Fibroblast of lung (primary cell): ENCODE results near the gene RALGDS. TPM values are rescaled to one million over a fixed set of nuclear protein-coding genes. Genes with fewer than 3 reads are reported as not detected.

Experiments
- DNase-seq, 2 donors: peaks; one replicate each; pipeline versions ENCODE4 v3.0.0 to v3.0.0-alpha.2; 2010; ENCODE audit warnings: low read depth in 2 of 2
- H2AFZ ChIP-seq: 2 replicates; pipeline ENCODE4 v1.5.1; 2012; ENCODE audit warnings: low read length, control low read depth, inconsistent platforms
- H3K27ac ChIP-seq: 2 replicates; pipeline ENCODE4 v1.5.1; 2011; ENCODE audit warnings: low read length, control low read depth; ENCODE audit not compliant: insufficient read depth
- H3K27me3 ChIP-seq: 2 replicates; pipeline ENCODE4 v1.5.1; 2011; ENCODE audit warnings: mild to moderate bottlenecking, low read length; ENCODE audit not compliant: control insufficient read depth, insufficient read depth
- H3K36me3 ChIP-seq: 2 replicates; pipeline ENCODE4 v1.5.1; 2011; ENCODE audit warnings: low read length; ENCODE audit not compliant: control insufficient read depth, insufficient read depth
- H3K4me1 ChIP-seq: 2 replicates; pipeline ENCODE4 v1.5.1; 2011; ENCODE audit warnings: low read length; ENCODE audit not compliant: control insufficient read depth, insufficient read depth; ENCODE audit errors: extremely low read depth
- H3K4me2 ChIP-seq: 2 replicates; pipeline ENCODE4 v1.5.1; 2011; ENCODE audit warnings: low read length, control low read depth; ENCODE audit not compliant: insufficient read depth; ENCODE audit errors: extremely low read depth
- H3K4me3 ChIP-seq, 4 experiments: fragments of 200-600 bp in 1 of 4; sonication (generic) in 1 of 4; replicated peaks in 1 of 4; 2 replicates each; pipeline ENCODE4 v1.5.1; 2011 to 2016; ENCODE audit warnings: low read length in 4 of 4, low read depth in 3 of 4, mild to moderate bottlenecking in 3 of 4, control low read depth in 2 of 4, inconsistent platforms in 1 of 4, mixed read lengths in 1 of 4; ENCODE audit not compliant: insufficient read depth in 1 of 4; ENCODE audit errors: control extremely low read depth in 1 of 4
- H3K79me2 ChIP-seq: 2 replicates; pipeline ENCODE4 v1.5.1; 2012; ENCODE audit warnings: mild to moderate bottlenecking, low read length, inconsistent platforms; ENCODE audit not compliant: control insufficient read depth, insufficient read depth
- H3K9ac ChIP-seq: 2 replicates; pipeline ENCODE4 v1.5.1; 2011; ENCODE audit warnings: mild to moderate bottlenecking, low read length, control low read depth; ENCODE audit not compliant: insufficient read depth
- H3K9me3 ChIP-seq: 2 replicates; pipeline ENCODE4 v1.5.1; 2012; ENCODE audit warnings: low read depth, low read length; ENCODE audit not compliant: control insufficient read depth, insufficient read depth
- H4K20me1 ChIP-seq: 2 replicates; pipeline ENCODE4 v1.5.1; 2011; ENCODE audit warnings: low read length; ENCODE audit not compliant: control insufficient read depth, insufficient read depth; ENCODE audit errors: extremely low read depth
- CTCF ChIP-seq, 2 donors: IDR thresholded peaks in 1 of 2; conservative IDR thresholded peaks in 1 of 2; 1 replicate in 1 of 2; 2 replicates in 1 of 2; pipeline ENCODE4 v1.5.1; 2011 to 2012; ENCODE audit warnings: low read length in 2 of 2, control low read depth in 1 of 2, inconsistent platforms in 1 of 2, low read depth in 1 of 2, mild to moderate bottlenecking in 1 of 2
- EZH2 ChIP-seq: IDR thresholded peaks from 2 replicates; pipeline ENCODE4 v1.5.1; 2012; ENCODE audit warnings: low read length, control low read depth, mild to moderate bottlenecking; ENCODE audit errors: missing control alignments
- polyA plus RNA-seq, 2 donors: library from polyadenylated mRNA; depleted of rRNA in 1 of 2; stranded (reverse) in 1 of 2; unstranded in 1 of 2; fragments of >200 nt; gene quantifications; 2 replicates each; pipeline ENCODE4 v1.2.1, GENCODE V29; 2011 to 2012; ENCODE audit warnings: missing spikeins in 1 of 2
- total RNA-seq: library from RNA; depleted of rRNA; stranded (reverse); fragments of >200 nt; gene quantifications from 2 replicates; pipeline ENCODE4 v1.2.1, GENCODE V29; 2014

RALGDS gene
- total and polyA plus RNA-seq, 2 donors (not counting 1 experiment from before 2014, with no cell fraction given) = 16.6 to 23.6 TPM

- TF ChIP-seq CTCF (conservative IDR thresholded peaks at IDR 0.05 in 1 of 2, IDR thresholded peaks at IDR 0.05 in 1 of 2; ENCODE audit: low read depth in 1 of 2, low read length in 2 of 2) (no peak), EZH2 (no peak)
- Histone ChIP-seq H3K36me3 (no peaks in the 10 kb centered on the region), H3K79me2 (no peaks in the 10 kb centered on the region), H3K9ac (no peak overlapping the region), H3K4me2 (no peak overlapping the region), H4K20me1 (no peaks in the 10 kb centered on the region), H3K4me3 (no peak overlapping the region), H2AFZ (no peak overlapping the region), H3K4me1 (no peaks in the 10 kb centered on the region), H3K9me3 (no peaks in the 10 kb centered on the region), H3K27me3 (no peaks in the 10 kb centered on the region), H3K27ac (no peak overlapping the region)
- no peak for DNase-seq
Measured at GRCh38 chr9:133167096-133167730, 46.2 kb upstream of the RALGDS start.

- Histone ChIP-seq H3K9me3 (no peaks in the 10 kb centered on the region), H4K20me1 (no peaks in the 10 kb centered on the region), H3K36me3 (no peaks in the 10 kb centered on the region), H3K27ac (no peak overlapping the region), H3K27me3 (no peaks in the 10 kb centered on the region), H3K9ac (no peak overlapping the region), H3K79me2 (no peaks in the 10 kb centered on the region), H3K4me2 (no peak overlapping the region), H2AFZ (no peak overlapping the region), H3K4me3 (no peak overlapping the region), H3K4me1 (no peaks in the 10 kb centered on the region)
- DNase-seq = no peak
- TF ChIP-seq EZH2 (no peak), CTCF (conservative IDR thresholded peaks at IDR 0.05 in 1 of 2, IDR thresholded peaks at IDR 0.05 in 1 of 2; ENCODE audit: low read depth in 1 of 2, low read length in 2 of 2) (no peak)
Measured at GRCh38 chr9:133166392-133166791, 45.4 kb upstream of the RALGDS start.

GRCh38 chr9:133165452-133165730 is 44.4 kb upstream of the RALGDS start:
- Histone ChIP-seq H3K4me2 (no peak overlapping the region), H4K20me1 (no peaks in the 10 kb centered on the region), H3K9ac (no peak overlapping the region), H3K4me1 (no peaks in the 10 kb centered on the region), H3K36me3 (no peaks in the 10 kb centered on the region), H3K27ac (no peak overlapping the region), H3K79me2 (no peaks in the 10 kb centered on the region), H3K27me3 (no peaks in the 10 kb centered on the region), H2AFZ (no peak overlapping the region), H3K4me3 (no peak overlapping the region), H3K9me3 (no peaks in the 10 kb centered on the region)
- no peak for DNase-seq
- TF ChIP-seq EZH2 = no peak
- TF ChIP-seq CTCF (conservative IDR thresholded peaks at IDR 0.05 in 1 of 2, IDR thresholded peaks at IDR 0.05 in 1 of 2; ENCODE audit: low read depth in 1 of 2, low read length in 2 of 2) = no peak
